ENCODE data around the gene C1orf232. TPM values are rescaled to one million over a fixed set of nuclear protein-coding genes. Genes with fewer than 3 reads are reported as not detected.

Gene C1orf232
- total RNA-seq, 2 experiments from 2014 or later: not detected

- intact Hi-C loops (cut with micrococcal nuclease; ENCODE audit: unreplicated experiment): no loop called here
- Histone ChIP-seq H3K4me2 (ENCODE audit: low read length) (no peak overlapping the region), H3K36me3 (ENCODE audit: insufficient read depth, low read length) (no peaks in the 10 kb centered on the region), H3K79me2 (ENCODE audit: insufficient read depth, low read depth, low read length) (no peaks in the 10 kb centered on the region), H3K9me2 (ENCODE audit: insufficient read depth, low read length) (no peaks in the 10 kb centered on the region), H2AFZ (ENCODE audit: low read length) (no peak overlapping the region), H4K20me1 (ENCODE audit: insufficient read depth, low read length) (no peaks in the 10 kb centered on the region), H3K4me1 (ENCODE audit: insufficient read depth, low read length, poor library complexity, severe bottlenecking) (peaks cover 6% of the 10 kb centered on the region), H3K27ac (ENCODE audit: low read depth, low read length, poor library complexity, severe bottlenecking) (no peak overlapping the region), H3K4me3 (ENCODE audit: low read depth, low read length, poor library complexity, severe bottlenecking) (no peak overlapping the region), H3K9me3 (ENCODE audit: low read length) (no peaks in the 10 kb centered on the region)
- CTCF ChIA-PET (ENCODE audit: unreplicated experiment): no interaction called here
- POLR2A ChIA-PET: no interaction called here
- BruUV-seq (replicated peaks): no TSS peak
- DNase-seq (ENCODE audit: low spot score): no peak
- TF ChIP-seq, protein P1, sequence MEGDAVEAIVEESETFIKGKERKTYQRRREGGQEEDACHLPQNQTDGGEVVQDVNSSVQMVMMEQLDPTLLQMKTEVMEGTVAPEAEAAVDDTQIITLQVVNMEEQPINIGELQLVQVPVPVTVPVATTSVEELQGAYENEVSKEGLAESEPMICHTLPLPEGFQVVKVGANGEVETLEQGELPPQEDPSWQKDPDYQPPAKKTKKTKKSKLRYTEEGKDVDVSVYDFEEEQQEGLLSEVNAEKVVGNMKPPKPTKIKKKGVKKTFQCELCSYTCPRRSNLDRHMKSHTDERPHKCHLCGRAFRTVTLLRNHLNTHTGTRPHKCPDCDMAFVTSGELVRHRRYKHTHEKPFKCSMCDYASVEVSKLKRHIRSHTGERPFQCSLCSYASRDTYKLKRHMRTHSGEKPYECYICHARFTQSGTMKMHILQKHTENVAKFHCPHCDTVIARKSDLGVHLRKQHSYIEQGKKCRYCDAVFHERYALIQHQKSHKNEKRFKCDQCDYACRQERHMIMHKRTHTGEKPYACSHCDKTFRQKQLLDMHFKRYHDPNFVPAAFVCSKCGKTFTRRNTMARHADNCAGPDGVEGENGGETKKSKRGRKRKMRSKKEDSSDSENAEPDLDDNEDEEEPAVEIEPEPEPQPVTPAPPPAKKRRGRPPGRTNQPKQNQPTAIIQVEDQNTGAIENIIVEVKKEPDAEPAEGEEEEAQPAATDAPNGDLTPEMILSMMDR (conservative IDR thresholded peaks at IDR 0.05; ENCODE audit: low read length): no peak
- TF ChIP-seq EZH2phosphoT487 (IDR thresholded peaks at IDR 0.05; ENCODE audit: borderline replicate concordance, low read depth, low read length): no peak
Observed at GRCh38 chr1:26184086-26184485, 15.3 kb upstream of the C1orf232 start.

DNA sequence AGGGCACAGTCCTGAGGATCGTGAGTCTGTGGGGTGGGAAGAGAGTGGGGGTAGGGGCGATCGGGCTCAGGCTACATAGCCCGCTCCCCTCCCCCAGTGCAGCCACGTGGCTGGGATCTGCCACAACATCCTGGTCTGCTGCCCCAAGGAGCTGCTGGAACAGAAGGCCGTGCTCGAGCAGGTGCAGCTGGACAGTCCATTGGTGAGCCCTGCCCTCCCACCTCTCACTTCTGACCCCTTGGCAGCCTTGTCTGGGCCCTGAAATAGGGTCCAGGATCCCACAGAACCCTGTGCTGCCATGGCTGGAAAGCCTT is 13.6 kb upstream of the C1orf232 start:
- Histone ChIP-seq H2AFZ (ENCODE audit: low read length) (no peak overlapping the region), H3K4me1 (ENCODE audit: insufficient read depth, low read length, poor library complexity, severe bottlenecking) (peaks cover 6% of the 10 kb centered on the region), H3K36me3 (ENCODE audit: insufficient read depth, low read length) (no peaks in the 10 kb centered on the region), H3K4me2 (ENCODE audit: low read length) (no peak overlapping the region), H4K20me1 (ENCODE audit: insufficient read depth, low read length) (no peaks in the 10 kb centered on the region), H3K79me2 (ENCODE audit: insufficient read depth, low read depth, low read length) (no peaks in the 10 kb centered on the region), H3K27ac (ENCODE audit: low read depth, low read length, poor library complexity, severe bottlenecking) (no peak overlapping the region), H3K9me2 (ENCODE audit: insufficient read depth, low read length) (no peaks in the 10 kb centered on the region), H3K4me3 (ENCODE audit: low read depth, low read length, poor library complexity, severe bottlenecking) (no peak overlapping the region), H3K9me3 (ENCODE audit: low read length) (no peaks in the 10 kb centered on the region)
- ChIA-PET CTCF (ENCODE audit: unreplicated experiment) (no interaction called here), POLR2A (no interaction called here)
- no peak for TF ChIP-seq EZH2phosphoT487 (IDR thresholded peaks at IDR 0.05; ENCODE audit: borderline replicate concordance, low read depth, low read length)
- TF ChIP-seq, protein P1 (conservative IDR thresholded peaks at IDR 0.05; ENCODE audit: low read length): no peak
- DNase-seq (ENCODE audit: low spot score): no peak
- BruUV-seq (replicated peaks): no TSS peak
- intact Hi-C loops (cut with micrococcal nuclease; ENCODE audit: unreplicated experiment): no loop called here

DNA sequence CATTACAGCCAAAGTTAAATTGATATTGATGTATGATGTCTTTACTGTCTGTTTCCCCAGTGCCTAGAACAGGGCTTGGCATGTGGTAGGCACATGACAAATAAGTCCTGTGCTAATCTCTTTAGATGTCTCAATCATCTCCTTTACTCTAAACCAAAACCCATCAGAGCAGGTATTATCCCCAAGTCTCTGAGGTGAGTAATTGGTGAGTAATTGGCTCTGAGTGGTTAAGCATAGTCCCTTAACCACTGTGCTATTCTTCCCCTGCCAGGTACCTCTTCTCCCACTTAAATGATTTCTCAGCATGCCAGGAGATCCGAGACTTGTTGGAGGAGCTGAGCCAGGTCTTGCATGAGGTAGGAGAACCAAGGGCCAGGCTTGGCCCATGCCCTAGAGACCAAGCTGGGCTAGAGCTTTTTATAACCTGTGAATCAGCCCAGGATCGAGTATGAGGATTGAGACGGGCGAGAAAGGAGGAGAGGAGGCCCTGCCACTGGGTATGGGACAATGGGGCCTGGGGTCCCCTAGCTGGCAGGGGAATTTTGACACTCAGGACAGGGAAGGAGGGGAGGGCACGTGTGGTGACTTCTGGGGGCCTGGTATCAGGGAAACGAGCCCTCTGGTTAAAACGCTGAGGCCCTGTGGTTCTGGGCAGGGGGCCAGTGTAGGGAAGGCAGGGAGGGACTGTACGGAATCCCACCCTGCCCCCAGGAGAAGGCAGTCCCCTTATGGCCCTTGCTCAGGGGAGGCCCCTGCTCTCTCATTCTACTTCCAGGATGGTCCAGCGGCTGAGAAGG is 13.0 kb upstream of the C1orf232 start:
- intact Hi-C loops (cut with micrococcal nuclease; ENCODE audit: unreplicated experiment): no loop called here
- H3K79me2 ChIP-seq (ENCODE audit: insufficient read depth, low read depth, low read length): no peaks in the 10 kb centered on the region
- H4K20me1 ChIP-seq (ENCODE audit: insufficient read depth, low read length): no peaks in the 10 kb centered on the region
- CTCF ChIA-PET (ENCODE audit: unreplicated experiment): no interaction called here
- H2AFZ ChIP-seq (ENCODE audit: low read length): no peak overlapping the region
- H3K4me3 ChIP-seq (ENCODE audit: low read depth, low read length, poor library complexity, severe bottlenecking): no peak overlapping the region
- H3K27ac ChIP-seq (ENCODE audit: low read depth, low read length, poor library complexity, severe bottlenecking): no peak overlapping the region
- DNase-seq (ENCODE audit: low spot score): no peak
- no peaks in the 10 kb centered on the region for H3K36me3 ChIP-seq (ENCODE audit: insufficient read depth, low read length)
- no peak overlapping the region for H3K4me2 ChIP-seq (ENCODE audit: low read length)
- TF ChIP-seq, protein P1 (conservative IDR thresholded peaks at IDR 0.05; ENCODE audit: low read length): no peak
- TF ChIP-seq EZH2phosphoT487 (IDR thresholded peaks at IDR 0.05; ENCODE audit: borderline replicate concordance, low read depth, low read length): no peak
- POLR2A ChIA-PET: no interaction called here
- H3K9me3 ChIP-seq (ENCODE audit: low read length): no peaks in the 10 kb centered on the region
- peaks cover 6% of the 10 kb centered on the region for H3K4me1 ChIP-seq (ENCODE audit: insufficient read depth, low read length, poor library complexity, severe bottlenecking)
- no TSS peak for BruUV-seq (replicated peaks)
- no peaks in the 10 kb centered on the region for H3K9me2 ChIP-seq (ENCODE audit: insufficient read depth, low read length)

Data from OCI-LY7 (cell line).